A549 (cell line): ENCODE data around the gene RMRP. TPM values are rescaled to one million over a fixed set of nuclear protein-coding genes. Genes with fewer than 3 reads are reported as not detected.
A peak's percentile ranks its signal among the peaks of the same experiment; 100 is the strongest.

ENCODE experiments used
- ATAC-seq, 2 experiments: fragments of 200-7000 bp in 1 of 2; fragments of >200 bp in 1 of 2; cut with Nextera tagmentation in 1 of 2; cut with Tn5 transposase in 1 of 2; 3 replicates each; pipeline versions ENCODE4 v1.8.0 to v1.9.1; 2018 to 2020; ENCODE audit warnings: mild to moderate bottlenecking in 1 of 2, moderate library complexity in 1 of 2
- CTCF ChIA-PET: fragments of 300-600 bp; sonication (Branson Sonifier 250); formaldehyde crosslinking; extraction: SDS; loops from one replicate; lab custom pipeline; 2021; ENCODE audit warnings: antibody characterized with exemption, inconsistent platforms; lab: Yijun Ruan, JAX
- POLR2A ChIA-PET: fragments of 350-600 bp; formaldehyde crosslinking; extraction: SDS; loops from one replicate; lab custom pipeline; 2021; ENCODE audit warnings: antibody characterized with exemption, inconsistent platforms; lab: Yijun Ruan, JAX
- DNase-seq, 2 experiments: peaks; one replicate each; pipeline versions ENCODE4 v3.0.0 to v3.0.0-alpha.2; 2011 to 2016; ENCODE audit warnings: low read depth in 1 of 2, low spot score in 1 of 2
- FAIRE-seq: peaks from 2 replicates; lab custom pipeline; 2011; peaks lifted over from hg19 to GRCh38; lab: Jason Lieb, UNC
- H3K27ac ChIP-seq, 2 experiments: fragments of >200 bp; sonication (Bioruptor Twin); formaldehyde crosslinking; 3 replicates each; pipeline ENCODE4 v1.5.1; 2016 to 2017
- H3K4me1 ChIP-seq: fragments of >200 bp; sonication (Bioruptor Twin); formaldehyde crosslinking; 3 replicates; pipeline ENCODE4 v1.6.1; 2016
- H3K4me2 ChIP-seq: fragments of >200 bp; sonication (Bioruptor Twin); formaldehyde crosslinking; 3 replicates; pipeline ENCODE4 v1.6.1; 2016
- H3K4me3 ChIP-seq: fragments of >200 bp; sonication (Bioruptor Twin); formaldehyde crosslinking; 3 replicates; pipeline ENCODE4 v1.5.1; 2016
- H3K9me3 ChIP-seq: fragments of >200 bp; sonication (Bioruptor Twin); formaldehyde crosslinking; 3 replicates; pipeline ENCODE4 v1.6.1; 2016
- BHLHE40 ChIP-seq: IDR thresholded peaks from 2 replicates; pipeline ENCODE4 v1.6.1; 2012; ENCODE audit warnings: low read depth, low read length, inconsistent platforms
- CHD2 ChIP-seq: fragments of 150-350 bp; IDR thresholded peaks from 2 replicates; pipeline ENCODE4 v1.6.1; 2014; ENCODE audit warnings: low read length; ENCODE audit not compliant: partially characterized antibody
- CTCF ChIP-seq: fragments of >200 bp; sonication (Bioruptor Twin); formaldehyde crosslinking; IDR thresholded peaks from 3 replicates; pipeline ENCODE4 v1.5.1; 2016
- ELK1 ChIP-seq: fragments of 150-350 bp; IDR thresholded peaks from 2 replicates; pipeline ENCODE4 v1.6.1; 2014; ENCODE audit warnings: low read depth, mild to moderate bottlenecking, low read length
- EP300 ChIP-seq, 2 experiments: fragments of >200 bp; sonication (Bioruptor Twin); formaldehyde crosslinking; IDR thresholded peaks; 2 replicates in 1 of 2; 3 replicates in 1 of 2; pipeline ENCODE4 v1.6.1; 2016 to 2017
- GATA3 ChIP-seq: IDR thresholded peaks from 2 replicates; pipeline ENCODE4 v1.6.1; 2012; ENCODE audit warnings: borderline replicate concordance
- HEYL ChIP-seq: fragments of 250-450 bp; sonication (Bioruptor Pico); IDR thresholded peaks from 2 replicates; pipeline ENCODE4 v1.8.0; 2021; ENCODE audit warnings: mild to moderate bottlenecking, moderate library complexity
- HOXA7 ChIP-seq: fragments of 250-450 bp; sonication (Bioruptor Pico); IDR thresholded peaks from 2 replicates; pipeline ENCODE4 v1.5.0; 2020; ENCODE audit warnings: mild to moderate bottlenecking, moderate library complexity
- JUNB ChIP-seq: fragments of >200 bp; sonication (Bioruptor Twin); formaldehyde crosslinking; IDR thresholded peaks from 2 replicates; pipeline ENCODE4 v1.6.1; 2016
- MAZ ChIP-seq: fragments of 150-350 bp; IDR thresholded peaks from 2 replicates; pipeline ENCODE4 v1.6.1; 2014; ENCODE audit warnings: antibody characterized with exemption, low read depth, low read length, borderline replicate concordance
- NFE2L2 ChIP-seq: fragments of 150-350 bp; conservative IDR thresholded peaks from 2 replicates; pipeline ENCODE4 v1.6.1; 2014; ENCODE audit warnings: low read length
- POLR2A ChIP-seq: IDR thresholded peaks from 2 replicates; pipeline ENCODE4 v1.6.1; 2012; ENCODE audit warnings: mild to moderate bottlenecking, low read length
- RARB ChIP-seq: fragments of 250-450 bp; sonication (Bioruptor Pico); IDR thresholded peaks from 2 replicates; pipeline ENCODE4 v1.8.0; 2021; ENCODE audit warnings: mild to moderate bottlenecking, moderate library complexity
- REST ChIP-seq: fragments of 200-600 bp; sonication (generic); IDR thresholded peaks from 2 replicates; pipeline ENCODE4 v1.6.1; 2016; ENCODE audit warnings: antibody characterized with exemption, mild to moderate bottlenecking, moderate library complexity
- SMC3 ChIP-seq: fragments of >200 bp; sonication (Bioruptor Twin); formaldehyde crosslinking; IDR thresholded peaks from 3 replicates; pipeline ENCODE4 v1.6.1; 2018; ENCODE audit warnings: inconsistent platforms
- TFCP2L1 ChIP-seq: fragments of 250-450 bp; sonication (Bioruptor Pico); IDR thresholded peaks from 2 replicates; pipeline ENCODE4 v1.5.0; 2021; ENCODE audit warnings: mild to moderate bottlenecking
- WGBS: methylation state at CpG from one replicate; pipeline ENCODE4 v1.1.6; 2017; ENCODE audit errors: missing lambda C conversion rate; 5-methylcytosine and 5-hydroxymethylcytosine counted together
- polyA plus RNA-seq, 4 experiments: library from polyadenylated mRNA; depleted of rRNA in 3 of 4; stranded (reverse); fragments of >200 nt; fragmentation: RNase III in 1 of 4; extraction: RNeasy Plus Mini Kit Qiagen cat#74134 plus additional on column Dnase treatment in 1 of 4; gene quantifications; 2 replicates in 3 of 4; 3 replicates in 1 of 4; pipeline ENCODE4 v1.2.3, GENCODE V29; 2011 to 2017
- TF ChIP-seq, protein P1 (sequence below): fragments of >200 bp; sonication (Bioruptor Twin); formaldehyde crosslinking; IDR thresholded peaks from 3 replicates; pipeline ENCODE4 v1.6.1; 2016
- TF ChIP-seq, protein P2 (sequence below): fragments of 250-450 bp; sonication (Bioruptor Pico); IDR thresholded peaks from 2 replicates; pipeline ENCODE4 v1.5.0; 2020; ENCODE audit warnings: low read depth, mild to moderate bottlenecking, moderate library complexity

Gene RMRP
- polyA plus RNA-seq, 2 of the 4 experiments (the other 2 are of a cell fraction): 80.2 TPM; not detected in 1

DNA sequence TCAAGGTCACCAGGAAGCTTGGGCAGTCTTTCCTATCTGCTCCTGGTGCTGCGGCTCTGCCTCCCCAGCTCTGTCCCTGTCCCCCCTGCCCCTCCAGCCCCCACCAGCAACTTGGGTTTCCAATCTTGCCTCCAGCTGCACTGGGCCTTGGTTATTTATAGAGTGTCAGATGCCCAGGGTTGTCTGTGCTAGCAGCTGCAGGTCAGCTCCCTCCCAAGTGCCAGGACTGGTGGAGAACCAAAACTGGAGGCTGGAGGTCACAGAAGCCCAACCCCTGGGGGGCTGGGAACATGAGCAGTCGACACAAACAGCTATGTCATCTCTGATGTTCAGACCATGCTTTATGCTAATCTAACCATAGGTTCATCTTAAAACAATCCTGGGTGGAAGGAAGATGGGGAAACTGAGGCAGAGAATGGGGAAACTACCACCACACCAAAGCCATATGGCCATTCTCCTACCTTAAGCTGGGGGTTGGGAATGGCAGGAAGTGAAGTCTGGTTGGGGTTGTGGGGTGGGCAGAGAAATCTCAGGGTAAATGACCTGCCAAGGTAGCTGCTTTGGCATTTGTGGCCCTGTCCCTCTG lies 30.2 kb upstream of the RMRP start (continued):
- TF ChIP-seq CTCF: no peak
- no peak for TF ChIP-seq HEYL (CRISPR knock-in tag)
- TF ChIP-seq EP300 (IDR thresholded peaks at IDR 0.05): no peak
- TF ChIP-seq, protein P1, sequence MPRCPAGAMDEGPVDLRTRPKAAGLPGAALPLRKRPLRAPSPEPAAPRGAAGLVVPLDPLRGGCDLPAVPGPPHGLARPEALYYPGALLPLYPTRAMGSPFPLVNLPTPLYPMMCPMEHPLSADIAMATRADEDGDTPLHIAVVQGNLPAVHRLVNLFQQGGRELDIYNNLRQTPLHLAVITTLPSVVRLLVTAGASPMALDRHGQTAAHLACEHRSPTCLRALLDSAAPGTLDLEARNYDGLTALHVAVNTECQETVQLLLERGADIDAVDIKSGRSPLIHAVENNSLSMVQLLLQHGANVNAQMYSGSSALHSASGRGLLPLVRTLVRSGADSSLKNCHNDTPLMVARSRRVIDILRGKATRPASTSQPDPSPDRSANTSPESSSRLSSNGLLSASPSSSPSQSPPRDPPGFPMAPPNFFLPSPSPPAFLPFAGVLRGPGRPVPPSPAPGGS: no peak
- TF ChIP-seq JUNB: no peak
- no peak for TF ChIP-seq RARB
- no peak for TF ChIP-seq REST
- no peak for TF ChIP-seq GATA3
- TF ChIP-seq TFCP2L1 (CRISPR knock-in tag): no peak
- no peak for TF ChIP-seq HOXA7
- no peak for TF ChIP-seq BHLHE40

DNA sequence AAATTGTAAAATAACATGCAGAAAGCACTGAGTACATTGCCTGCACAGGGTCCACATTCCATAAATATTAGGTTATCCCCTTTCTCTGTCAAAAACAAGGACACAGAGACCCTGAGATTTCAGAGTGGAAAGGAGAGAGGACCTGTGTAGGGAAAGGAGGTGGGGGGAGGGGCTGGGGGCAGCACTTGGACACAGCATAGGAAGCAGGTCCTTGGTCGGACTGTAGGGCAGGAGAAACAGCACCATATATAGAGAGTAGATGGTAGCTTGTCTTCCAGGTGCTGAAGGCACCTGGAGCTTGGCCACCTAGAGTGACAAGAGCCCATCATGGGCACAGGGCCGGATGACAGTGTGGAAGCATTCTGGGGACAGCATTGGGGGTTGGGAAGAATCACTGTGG lies 29.5 kb upstream of the RMRP start:
- POLR2A ChIA-PET: interaction anchor here (1.1 to 1.7 kb wide), 2 partner anchors 22 to 45 kb away, joined by 3 to 4 read pairs; partner anchors contain the start of genes ARHGEF39, CREB3 and TLN1
- Histone ChIP-seq H3K27ac (peak overlapping the region in 1 of 2 experiments; percentile 93; a peak in 3 of 6 replicates), H3K4me3 (peak overlapping the region; percentile 87; the same call in 1 of the 3 replicates), H3K4me1 (peaks cover 44% of the 10 kb centered on the region), H3K9me3 (no peaks in the 10 kb centered on the region), H3K4me2 (peak overlapping the region; percentile 79)
- ATAC-seq (no peak), FAIRE-seq (no peak), DNase-seq (peak in 1 of 2 experiments; percentile 43)
- TF ChIP-seq ELK1: no peak
- no peak for TF ChIP-seq REST
- TF ChIP-seq CHD2: no peak
- no peak for TF ChIP-seq MAZ
- no peak for TF ChIP-seq SMC3
- TF ChIP-seq, protein P2, sequence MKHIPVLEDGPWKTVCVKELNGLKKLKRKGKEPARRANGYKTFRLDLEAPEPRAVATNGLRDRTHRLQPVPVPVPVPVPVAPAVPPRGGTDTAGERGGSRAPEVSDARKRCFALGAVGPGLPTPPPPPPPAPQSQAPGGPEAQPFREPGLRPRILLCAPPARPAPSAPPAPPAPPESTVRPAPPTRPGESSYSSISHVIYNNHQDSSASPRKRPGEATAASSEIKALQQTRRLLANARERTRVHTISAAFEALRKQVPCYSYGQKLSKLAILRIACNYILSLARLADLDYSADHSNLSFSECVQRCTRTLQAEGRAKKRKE (CRISPR knock-in tag): no peak
- TF ChIP-seq POLR2A: no peak
- no peak for TF ChIP-seq NFE2L2
- CTCF ChIA-PET: interaction anchor here (2.8 to 32.5 kb wide), 4 partner anchors 9 to 69 kb away, joined by 12 to 758 read pairs (median 285); partner anchors contain the start of genes ARHGEF39, CA9, CCDC107 and CREB3
- 83% methylated on average over 2 of the region's 2 CpGs for WGBS
